H9 (cell line): ENCODE results near the gene OR10P1. TPM values are rescaled to one million over a fixed set of nuclear protein-coding genes. Genes with fewer than 3 reads are reported as not detected.

Experiments used
- DNase-seq: peaks from one replicate; pipeline ENCODE4 v3.0.0-alpha.2; 2017
- H2AFZ ChIP-seq: one replicate; pipeline ENCODE4 v1.6.1; 2013; ENCODE audit warnings: mild to moderate bottlenecking, low read length, control low read depth, moderate library complexity
- H2AK5ac ChIP-seq: 2 replicates; pipeline ENCODE4 v1.6.1; 2013; ENCODE audit warnings: low read length, control low read depth, mixed read lengths; ENCODE audit not compliant: insufficient read length
- H2BK120ac ChIP-seq: one replicate; pipeline ENCODE4 v1.6.1; 2013; ENCODE audit warnings: low read depth, mild to moderate bottlenecking, low read length, control low read depth, inconsistent platforms; ENCODE audit not compliant: poor library complexity, severe bottlenecking
- H2BK12ac ChIP-seq: 2 replicates; pipeline ENCODE4 v1.6.1; 2013; ENCODE audit warnings: low read length, control low read depth, mixed read lengths, low read depth; ENCODE audit not compliant: insufficient read length
- H2BK15ac ChIP-seq: 2 replicates; pipeline ENCODE4 v1.6.1; 2013; ENCODE audit warnings: low read depth, low read length, control low read depth
- H2BK20ac ChIP-seq: one replicate; pipeline ENCODE4 v1.6.1; 2013; ENCODE audit warnings: low read depth, mild to moderate bottlenecking, low read length, control low read depth, inconsistent platforms; ENCODE audit not compliant: poor library complexity, severe bottlenecking
- H2BK5ac ChIP-seq: 2 replicates; pipeline ENCODE4 v1.6.1; 2013; ENCODE audit warnings: low read length, control low read depth, mixed read lengths; ENCODE audit not compliant: insufficient read length
- H3K14ac ChIP-seq: 2 replicates; pipeline ENCODE4 v1.6.1; 2013; ENCODE audit warnings: low read length, control low read depth; ENCODE audit not compliant: insufficient read depth
- H3K18ac ChIP-seq: 2 replicates; pipeline ENCODE4 v1.6.1; 2013; ENCODE audit warnings: low read depth, mild to moderate bottlenecking, mixed read lengths, low read length, control low read depth; ENCODE audit not compliant: insufficient read length
- H3K23ac ChIP-seq: 2 replicates; pipeline ENCODE4 v1.6.1; 2013; ENCODE audit warnings: low read length, control low read depth, mixed read lengths, low read depth; ENCODE audit not compliant: insufficient read length
- H3K23me2 ChIP-seq: 2 replicates; pipeline ENCODE4 v1.6.1; 2013; ENCODE audit warnings: low read depth, mild to moderate bottlenecking, mixed read lengths, low read length, control low read depth; ENCODE audit not compliant: insufficient read length, poor library complexity, severe bottlenecking
- H3K27ac ChIP-seq: 2 replicates; pipeline ENCODE4 v1.5.1; 2013; ENCODE audit warnings: low read length, control low read depth, mixed read lengths, low read depth; ENCODE audit not compliant: insufficient read length
- H3K27me3 ChIP-seq: 2 replicates; pipeline ENCODE4 v1.6.1; 2013; ENCODE audit warnings: low read length, control low read depth, inconsistent platforms; ENCODE audit not compliant: insufficient read depth
- H3K4ac ChIP-seq: 2 replicates; pipeline ENCODE4 v1.6.1; 2013; ENCODE audit warnings: low read depth, mild to moderate bottlenecking, control low read depth, inconsistent platforms, low read length, moderate library complexity
- H3K4me1 ChIP-seq: 2 replicates; pipeline ENCODE4 v1.6.1; 2013; ENCODE audit warnings: low read length, control low read depth, inconsistent platforms; ENCODE audit not compliant: insufficient read depth
- H3K4me2 ChIP-seq: 2 replicates; pipeline ENCODE4 v1.6.1; 2013; ENCODE audit warnings: low read length, control low read depth, mixed read lengths; ENCODE audit not compliant: insufficient read length, insufficient read depth
- H3K56ac ChIP-seq: 2 replicates; pipeline ENCODE4 v1.6.1; 2013; ENCODE audit warnings: low read depth, mild to moderate bottlenecking, mixed read lengths, low read length, control low read depth; ENCODE audit not compliant: insufficient read length
- H3K79me1 ChIP-seq: 2 replicates; pipeline ENCODE4 v1.6.1; 2013; ENCODE audit warnings: low read depth, mild to moderate bottlenecking, moderate library complexity, low read length, control low read depth, inconsistent platforms; ENCODE audit not compliant: insufficient read depth, poor library complexity, severe bottlenecking
- H3K79me2 ChIP-seq: 2 replicates; pipeline ENCODE4 v1.6.1; 2013; ENCODE audit warnings: low read length, control low read depth, inconsistent platforms; ENCODE audit not compliant: insufficient read depth
- H3K9ac ChIP-seq: 2 replicates; pipeline ENCODE4 v1.6.1; 2013; ENCODE audit warnings: low read length, control low read depth, mixed read lengths; ENCODE audit not compliant: insufficient read length; ENCODE audit errors: extremely low read depth
- H3K9me3 ChIP-seq: one replicate; pipeline ENCODE4 v1.6.1; 2013; ENCODE audit warnings: low read depth, low read length, inconsistent platforms; ENCODE audit not compliant: control insufficient read depth
- H3T11ph ChIP-seq: one replicate; pipeline ENCODE4 v1.6.1; 2013; ENCODE audit warnings: mild to moderate bottlenecking, low read length, control low read depth, inconsistent platforms
- H4K20me1 ChIP-seq: one replicate; pipeline ENCODE4 v1.6.1; 2013; ENCODE audit not compliant: control insufficient read depth, insufficient read length, insufficient read depth
- H4K5ac ChIP-seq: 2 replicates; pipeline ENCODE4 v1.6.1; 2013; ENCODE audit warnings: low read depth, mild to moderate bottlenecking, mixed read lengths, low read length, control low read depth; ENCODE audit not compliant: insufficient read length
- H4K8ac ChIP-seq: replicated peaks from 2 replicates; pipeline ENCODE4 v1.6.1; 2013; ENCODE audit warnings: low read length, control low read depth, mixed read lengths, low read depth; ENCODE audit not compliant: insufficient read length
- H4K91ac ChIP-seq: 2 replicates; pipeline ENCODE4 v1.6.1; 2013; ENCODE audit warnings: low read depth, mild to moderate bottlenecking, moderate library complexity, mixed read lengths, low read length, control low read depth; ENCODE audit not compliant: insufficient read length
- H3K27ac Mint-ChIP-seq, 3 experiments: 2 replicates in 2 of 3; 3 replicates in 1 of 3; pipeline ENCODE4 v1.8.0; 2020 to 2021; ENCODE audit warnings: mixed read lengths in 3 of 3, mild to moderate bottlenecking in 1 of 3, moderate library complexity in 1 of 3
- H3K27me3 Mint-ChIP-seq: 2 replicates; pipeline ENCODE4 v1.8.0; 2021; ENCODE audit warnings: low read depth, mild to moderate bottlenecking, moderate library complexity, mixed read lengths
- H3K36me3 Mint-ChIP-seq, 3 experiments: 2 replicates in 2 of 3; 3 replicates in 1 of 3; pipeline ENCODE4 v1.8.0; 2020 to 2021; ENCODE audit warnings: low read depth in 3 of 3, mixed read lengths in 3 of 3; ENCODE audit not compliant: insufficient read depth in 1 of 3
- H3K4me1 Mint-ChIP-seq, 2 experiments: 2 replicates each; pipeline ENCODE4 v1.8.0; 2020; ENCODE audit warnings: mixed read lengths in 2 of 2
- H3K4me3 Mint-ChIP-seq, 2 experiments: 2 replicates in 1 of 2; 3 replicates in 1 of 2; pipeline ENCODE4 v1.8.0; 2020 to 2021; ENCODE audit warnings: mild to moderate bottlenecking in 2 of 2, mixed read lengths in 2 of 2, moderate library complexity in 1 of 2
- H3K9me3 Mint-ChIP-seq, 2 experiments: 2 replicates in 1 of 2; 3 replicates in 1 of 2; pipeline ENCODE4 v1.8.0; 2020; ENCODE audit warnings: mild to moderate bottlenecking in 2 of 2, mixed read lengths in 2 of 2, moderate library complexity in 1 of 2
- CTCF ChIP-seq: fragments of 200-600 bp; sonication (generic); conservative IDR thresholded peaks from 3 replicates; pipeline ENCODE4 v1.8.0; 2021; ENCODE audit warnings: antibody characterized with exemption, mild to moderate bottlenecking
- WGBS: extraction: QIAGEN DNeasy Blood & Tissue Kit; methylation state at CpG from one replicate; pipeline ENCODE4 v1.1.7; 2013; ENCODE audit warnings: missing lambda C conversion rate, low lambda C conversion rate, mixed read lengths; ENCODE audit not compliant: insufficient read length; ENCODE audit errors: extremely low coverage; 5-methylcytosine and 5-hydroxymethylcytosine counted together
- total RNA-seq: library from RNA; stranded (reverse); gene quantifications from 2 replicates; pipeline ENCODE4 v1.2.1, GENCODE V29; 2021

Gene OR10P1
- total RNA-seq, 1 experiment from 2014 or later: not detected

DNA sequence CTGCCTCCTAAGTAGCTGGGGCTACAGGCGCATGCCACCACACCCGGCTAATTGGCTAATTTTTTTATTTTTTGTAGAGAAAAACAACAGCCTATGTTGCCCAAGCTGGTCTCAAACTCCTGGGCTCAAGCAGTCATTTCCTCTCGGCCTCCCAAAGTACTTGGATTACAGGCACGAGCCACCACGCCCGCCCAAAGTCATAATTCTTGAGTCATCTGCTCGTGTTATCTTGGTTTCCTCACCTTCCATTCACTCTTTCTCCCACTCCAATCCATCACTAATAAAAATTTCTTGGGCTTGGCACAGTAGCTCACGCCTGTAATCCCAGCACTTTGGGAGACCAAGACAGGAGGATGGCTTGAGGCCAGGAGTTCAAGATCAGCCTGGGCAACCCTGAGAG is 39.0 kb downstream of the OR10P1 start:
- Mint-ChIP-seq H3K4me3 (no peak overlapping the region), H3K4me1 (no peaks in the 10 kb centered on the region; a peak in 1 of 4 replicates), H3K27ac (no peak overlapping the region), H3K36me3 (no peaks in the 10 kb centered on the region), H3K27me3 (peaks cover 11% of the 10 kb centered on the region), H3K9me3 (no peaks in the 10 kb centered on the region)
- Histone ChIP-seq H2AFZ (no peak overlapping the region), H4K8ac (no peak overlapping the region), H3K23me2 (no peaks in the 10 kb centered on the region), H3K79me1 (no peaks in the 10 kb centered on the region), H3K4me2 (no peak overlapping the region), H2AK5ac (no peak overlapping the region), H3K9ac (no peak overlapping the region), H3T11ph (no peak overlapping the region), H2BK15ac (no peak overlapping the region), H3K14ac (no peak overlapping the region), H3K27me3 (no peaks in the 10 kb centered on the region), H3K79me2 (no peaks in the 10 kb centered on the region), H3K4ac (no peak overlapping the region), H3K18ac (no peak overlapping the region), H3K23ac (no peak overlapping the region), H3K27ac (no peak overlapping the region), H2BK5ac (no peak overlapping the region), H4K20me1 (no peaks in the 10 kb centered on the region), H3K56ac (no peak overlapping the region), H2BK20ac (no peak overlapping the region), H3K4me1 (no peaks in the 10 kb centered on the region), H4K5ac (no peak overlapping the region), H4K91ac (no peak overlapping the region), H3K9me3 (no peaks in the 10 kb centered on the region), H2BK120ac (no peak overlapping the region), H2BK12ac (no peak overlapping the region)
- TF ChIP-seq CTCF: no peak
- DNase-seq: no peak
- no CpG with 5 or more reads among the region's 8 CpGs for WGBS
